ENCODE measurements around the gene BNIP5.

The BNIP5 gene

GRCh38 chr6:36280983-36281382 lies 55.7 kb downstream of the BNIP5 start:
- Histone ChIP-seq H3K36me3 (ENCODE audit: control insufficient read depth, insufficient read depth, low read length) (no peaks in the 10 kb centered on the region), H3K27me3 (ENCODE audit: control insufficient read depth, insufficient read depth, low read length) (peaks cover 12% of the 10 kb centered on the region), H3K9me3 (ENCODE audit: control insufficient read depth, insufficient read depth, low read length) (no peaks in the 10 kb centered on the region), H3K4me3 (ENCODE audit: low read depth, low read length) (no peak overlapping the region), H3K4me1 (ENCODE audit: control insufficient read depth, insufficient read depth, low read length) (no peaks in the 10 kb centered on the region), H3K9ac (ENCODE audit: low read depth, low read length) (no peak overlapping the region)

GRCh38 chr6:36280467-36280866 lies 56.2 kb downstream of the BNIP5 start:
- H3K4me3 ChIP-seq (ENCODE audit: low read depth, low read length): no peak overlapping the region
- H3K9me3 ChIP-seq (ENCODE audit: control insufficient read depth, insufficient read depth, low read length): no peaks in the 10 kb centered on the region
- peaks cover 7% of the 10 kb centered on the region for H3K27me3 ChIP-seq (ENCODE audit: control insufficient read depth, insufficient read depth, low read length)
- H3K36me3 ChIP-seq (ENCODE audit: control insufficient read depth, insufficient read depth, low read length): no peaks in the 10 kb centered on the region
- no peaks in the 10 kb centered on the region for H3K4me1 ChIP-seq (ENCODE audit: control insufficient read depth, insufficient read depth, low read length)
- no peak overlapping the region for H3K9ac ChIP-seq (ENCODE audit: low read depth, low read length)

GRCh38 chr6:36277946-36278470 lies 58.7 kb downstream of the BNIP5 start:
- Histone ChIP-seq H3K4me3 (ENCODE audit: low read depth, low read length) (no peak overlapping the region), H3K36me3 (ENCODE audit: control insufficient read depth, insufficient read depth, low read length) (no peaks in the 10 kb centered on the region), H3K9ac (ENCODE audit: low read depth, low read length) (no peak overlapping the region), H3K27me3 (ENCODE audit: control insufficient read depth, insufficient read depth, low read length) (no peaks in the 10 kb centered on the region), H3K4me1 (ENCODE audit: control insufficient read depth, insufficient read depth, low read length) (no peaks in the 10 kb centered on the region), H3K9me3 (ENCODE audit: control insufficient read depth, insufficient read depth, low read length) (no peaks in the 10 kb centered on the region)

- no peaks in the 10 kb centered on the region for H3K27me3 ChIP-seq (ENCODE audit: control insufficient read depth, insufficient read depth, low read length)
Measured at GRCh38 chr6:36276581-36277536, 59.8 kb downstream of the BNIP5 start.

GRCh38 chr6:36273802-36274514 lies 62.7 kb downstream of the BNIP5 start:
- no peaks in the 10 kb centered on the region for H3K9me3 ChIP-seq (ENCODE audit: control insufficient read depth, insufficient read depth, low read length)
- H3K9ac ChIP-seq (ENCODE audit: low read depth, low read length): no peak overlapping the region
- H3K27me3 ChIP-seq (ENCODE audit: control insufficient read depth, insufficient read depth, low read length): no peaks in the 10 kb centered on the region
- H3K4me3 ChIP-seq (ENCODE audit: low read depth, low read length): no peak overlapping the region
- no peaks in the 10 kb centered on the region for H3K36me3 ChIP-seq (ENCODE audit: control insufficient read depth, insufficient read depth, low read length)
- H3K4me1 ChIP-seq (ENCODE audit: control insufficient read depth, insufficient read depth, low read length): no peaks in the 10 kb centered on the region

More at GRCh38 chr6:36276581-36277536, 59.8 kb downstream of the BNIP5 start:
- no peak overlapping the region for H3K9ac ChIP-seq (ENCODE audit: low read depth, low read length)
- H3K4me1 ChIP-seq (ENCODE audit: control insufficient read depth, insufficient read depth, low read length): no peaks in the 10 kb centered on the region
- no peaks in the 10 kb centered on the region for H3K36me3 ChIP-seq (ENCODE audit: control insufficient read depth, insufficient read depth, low read length)
- H3K4me3 ChIP-seq (ENCODE audit: low read depth, low read length): no peak overlapping the region
- no peaks in the 10 kb centered on the region for H3K9me3 ChIP-seq (ENCODE audit: control insufficient read depth, insufficient read depth, low read length)

GRCh38 chr6:36273067-36273466 lies 63.6 kb downstream of the BNIP5 start:
- no peak overlapping the region for H3K9ac ChIP-seq (ENCODE audit: low read depth, low read length)
- no peaks in the 10 kb centered on the region for H3K27me3 ChIP-seq (ENCODE audit: control insufficient read depth, insufficient read depth, low read length)
- H3K36me3 ChIP-seq (ENCODE audit: control insufficient read depth, insufficient read depth, low read length): no peaks in the 10 kb centered on the region
- no peak overlapping the region for H3K4me3 ChIP-seq (ENCODE audit: low read depth, low read length)
- H3K9me3 ChIP-seq (ENCODE audit: control insufficient read depth, insufficient read depth, low read length): no peaks in the 10 kb centered on the region
- no peaks in the 10 kb centered on the region for H3K4me1 ChIP-seq (ENCODE audit: control insufficient read depth, insufficient read depth, low read length)

GRCh38 chr6:36272234-36272633 lies 64.5 kb downstream of the BNIP5 start:
- Histone ChIP-seq H3K9ac (ENCODE audit: low read depth, low read length) (no peak overlapping the region), H3K36me3 (ENCODE audit: control insufficient read depth, insufficient read depth, low read length) (no peaks in the 10 kb centered on the region), H3K4me3 (ENCODE audit: low read depth, low read length) (no peak overlapping the region), H3K9me3 (ENCODE audit: control insufficient read depth, insufficient read depth, low read length) (no peaks in the 10 kb centered on the region), H3K4me1 (ENCODE audit: control insufficient read depth, insufficient read depth, low read length) (no peaks in the 10 kb centered on the region), H3K27me3 (ENCODE audit: control insufficient read depth, insufficient read depth, low read length) (no peaks in the 10 kb centered on the region)

- Histone ChIP-seq H3K9ac (ENCODE audit: low read depth, low read length) (no peak within 1 kb of the TSS), H3K4me3 (ENCODE audit: low read depth, low read length) (no peak within 1 kb of the TSS), H3K36me3 (ENCODE audit: control insufficient read depth, insufficient read depth, low read length) (no peaks in the 10 kb centered on the region), H3K9me3 (ENCODE audit: control insufficient read depth, insufficient read depth, low read length) (no peaks in the 10 kb centered on the region), H3K27me3 (ENCODE audit: control insufficient read depth, insufficient read depth, low read length) (no peaks in the 10 kb centered on the region), H3K4me1 (ENCODE audit: control insufficient read depth, insufficient read depth, low read length) (no peaks in the 10 kb centered on the region)
Measured at GRCh38 chr6:36269834-36270705, 66.6 kb downstream of the BNIP5 start, which contains the start of gene PNPLA1. PNPLA1 (plus strand) TSS chr6:36270060; CDS start chr6:36270460, 400 bp downstream.

- no peak overlapping the region for H3K4me3 ChIP-seq (ENCODE audit: low read depth, low read length)
- no peak overlapping the region for H3K9ac ChIP-seq (ENCODE audit: low read depth, low read length)
- peaks cover 3% of the 10 kb centered on the region for H3K4me1 ChIP-seq (ENCODE audit: control insufficient read depth, insufficient read depth, low read length)
- no peaks in the 10 kb centered on the region for H3K36me3 ChIP-seq (ENCODE audit: control insufficient read depth, insufficient read depth, low read length)
- no peaks in the 10 kb centered on the region for H3K27me3 ChIP-seq (ENCODE audit: control insufficient read depth, insufficient read depth, low read length)
- H3K9me3 ChIP-seq (ENCODE audit: control insufficient read depth, insufficient read depth, low read length): no peaks in the 10 kb centered on the region
Measured at GRCh38 chr6:36268478-36269275, 68.0 kb downstream of the BNIP5 start.

GRCh38 chr6:36267731-36268477 lies 68.8 kb downstream of the BNIP5 start:
- Histone ChIP-seq H3K4me3 (ENCODE audit: low read depth, low read length) (no peak overlapping the region), H3K9ac (ENCODE audit: low read depth, low read length) (no peak overlapping the region), H3K4me1 (ENCODE audit: control insufficient read depth, insufficient read depth, low read length) (peaks cover 5% of the 10 kb centered on the region), H3K9me3 (ENCODE audit: control insufficient read depth, insufficient read depth, low read length) (no peaks in the 10 kb centered on the region), H3K27me3 (ENCODE audit: control insufficient read depth, insufficient read depth, low read length) (no peaks in the 10 kb centered on the region), H3K36me3 (ENCODE audit: control insufficient read depth, insufficient read depth, low read length) (no peaks in the 10 kb centered on the region)
